Prostate gland (tissue), 2 donors: ENCODE data around the gene MAGEA4.

Source experiments
- CTCF ChIP-seq, 4 experiments: fragments of 200-600 bp in 2 of 4; fragments of 450-650 bp in 2 of 4; sonication (generic) in 2 of 4; IDR thresholded peaks; 1 replicate in 3 of 4; 2 replicates in 1 of 4; pipeline ENCODE4 v1.5.1; 2016 to 2019; ENCODE audit warnings: antibody characterized with exemption in 4 of 4, mild to moderate bottlenecking in 2 of 4, moderate library complexity in 2 of 4
- POLR2AphosphoS5 ChIP-seq: sonication (generic); formaldehyde crosslinking; IDR thresholded peaks from one replicate; pipeline ENCODE4 v1.6.1; 2017; ENCODE audit warnings: antibody characterized with exemption

- TF ChIP-seq CTCF (IDR thresholded peaks at IDR 0.05) (no peak), POLR2AphosphoS5 (no peak)
Observed at GRCh38 chrX:151896734-151897474, 15.8 kb upstream of the MAGEA4 start.
